ENCODE data around the gene PGP.

The PGP gene

DNA sequence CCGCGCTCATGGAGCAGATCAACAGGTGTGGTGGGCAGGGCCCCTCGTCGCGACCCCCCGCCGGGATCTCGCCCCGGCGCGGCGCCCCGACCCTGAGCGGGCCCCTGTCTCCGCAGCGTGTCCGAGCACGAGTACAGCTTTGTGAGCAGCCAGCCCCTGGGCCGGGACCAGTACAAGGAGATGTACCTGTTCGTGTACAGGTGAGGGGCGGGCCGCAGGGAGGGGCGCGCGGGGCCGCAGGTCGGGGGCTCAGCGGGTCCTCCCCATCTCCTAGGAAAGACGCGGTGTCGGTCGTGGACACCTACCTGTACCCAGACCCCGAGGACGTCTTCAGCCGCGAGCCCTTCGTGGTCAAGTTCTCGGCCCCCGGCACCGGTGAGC lies 22.5 kb upstream of the PGP start:
- DNase-seq (ENCODE audit: low spot score): no peak

DNA sequence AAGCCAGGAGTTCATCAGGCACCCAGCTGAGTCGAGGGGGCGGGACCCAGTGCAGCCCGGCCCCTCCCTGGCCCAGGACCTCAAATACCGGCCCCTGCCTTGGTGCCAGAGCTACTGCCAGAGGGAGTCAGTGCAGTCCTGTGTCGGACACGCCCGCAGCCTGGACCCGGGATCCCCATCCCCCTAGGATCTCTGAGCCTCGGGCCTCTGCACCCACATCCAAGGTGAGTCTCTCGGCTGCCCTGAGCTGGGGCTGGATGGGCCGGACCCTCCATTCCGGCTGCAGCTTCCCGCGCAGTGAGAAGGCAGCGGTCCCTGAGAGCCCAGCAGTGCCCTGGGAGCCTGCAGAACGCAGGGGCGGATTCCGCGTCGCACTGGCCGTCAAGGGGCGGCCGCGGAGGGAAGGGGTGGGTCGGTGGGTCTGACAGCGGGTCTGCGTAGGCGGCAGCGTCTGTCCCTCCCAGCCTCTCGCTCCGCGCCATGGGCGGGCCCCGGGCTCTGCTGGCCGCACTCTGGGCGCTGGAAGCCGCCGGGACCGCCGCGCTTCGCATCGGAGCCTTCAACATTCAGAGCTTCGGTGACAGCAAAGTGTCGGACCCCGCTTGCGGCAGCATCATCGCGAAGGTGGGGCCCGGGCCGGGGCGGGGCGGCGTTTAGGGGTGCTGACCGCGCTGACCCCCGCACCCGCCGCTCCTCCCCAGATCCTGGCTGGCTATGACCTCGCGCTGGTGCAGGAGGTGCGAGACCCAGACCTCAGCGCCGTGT lies 21.9 kb upstream of the PGP start, which contains the start of gene DNASE1L2:
Gene DNASE1L2 (plus strand): TSS at position 108 of the 765 bp plus-strand sequence. CDS start 373 bp downstream, at position 481.
- DNase-seq (ENCODE audit: low spot score): no peak

DNA sequence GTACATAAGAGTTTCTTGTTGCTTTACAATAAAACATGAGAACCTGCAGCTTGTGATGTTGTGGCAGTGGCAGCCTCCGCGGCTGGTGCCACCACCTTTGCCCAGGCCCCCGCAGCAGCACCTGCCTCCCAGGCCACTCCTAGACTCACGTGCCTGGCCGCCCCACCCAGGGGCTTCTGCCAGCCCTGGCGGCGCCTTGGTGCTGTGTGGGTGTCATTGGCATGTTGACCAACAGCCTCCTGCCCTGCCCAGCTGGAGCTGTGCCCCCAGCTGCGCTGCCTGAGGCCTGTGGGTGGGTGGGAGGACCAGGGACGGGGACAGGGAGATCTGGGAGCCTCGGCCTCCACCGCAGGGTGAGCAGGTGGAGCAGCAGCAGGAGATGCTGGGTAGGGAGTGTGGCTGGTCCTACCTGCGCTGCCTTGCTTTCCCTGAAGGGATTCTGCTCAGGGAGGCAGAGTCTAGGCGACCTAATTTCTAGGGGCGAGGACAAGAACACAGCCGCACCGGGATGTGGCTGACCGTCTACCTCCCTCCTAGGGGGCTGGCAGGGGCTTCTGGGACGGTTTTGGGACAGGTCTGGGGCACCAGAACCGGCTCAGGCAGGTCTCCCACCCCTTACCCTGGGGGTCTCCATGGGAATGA lies 21.2 kb upstream of the PGP start:
- DNase-seq (ENCODE audit: low spot score): no peak

GRCh38 chr16:2235234-2235651 lies 20.6 kb upstream of the PGP start:
- no peak for DNase-seq (ENCODE audit: low spot score)

DNA sequence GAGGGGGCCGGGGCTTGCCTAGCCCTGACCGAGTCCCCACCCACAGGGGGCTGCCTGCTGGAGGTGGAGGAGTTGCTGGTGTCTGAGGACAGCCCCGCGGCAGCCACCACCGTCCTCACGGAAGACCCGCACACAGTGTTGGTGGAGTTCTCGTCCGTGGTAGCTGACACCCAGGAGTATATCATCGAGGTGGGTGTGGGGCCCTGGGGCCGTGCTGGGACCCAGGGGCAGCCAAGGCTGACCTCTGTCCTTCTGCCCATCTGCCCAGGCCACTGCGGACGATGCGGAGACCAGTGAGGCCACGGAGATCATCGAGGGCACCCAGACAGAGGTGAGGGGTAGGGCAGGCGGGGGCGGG lies 20.2 kb upstream of the PGP start:
- no peak for DNase-seq (ENCODE audit: low spot score)

DNA sequence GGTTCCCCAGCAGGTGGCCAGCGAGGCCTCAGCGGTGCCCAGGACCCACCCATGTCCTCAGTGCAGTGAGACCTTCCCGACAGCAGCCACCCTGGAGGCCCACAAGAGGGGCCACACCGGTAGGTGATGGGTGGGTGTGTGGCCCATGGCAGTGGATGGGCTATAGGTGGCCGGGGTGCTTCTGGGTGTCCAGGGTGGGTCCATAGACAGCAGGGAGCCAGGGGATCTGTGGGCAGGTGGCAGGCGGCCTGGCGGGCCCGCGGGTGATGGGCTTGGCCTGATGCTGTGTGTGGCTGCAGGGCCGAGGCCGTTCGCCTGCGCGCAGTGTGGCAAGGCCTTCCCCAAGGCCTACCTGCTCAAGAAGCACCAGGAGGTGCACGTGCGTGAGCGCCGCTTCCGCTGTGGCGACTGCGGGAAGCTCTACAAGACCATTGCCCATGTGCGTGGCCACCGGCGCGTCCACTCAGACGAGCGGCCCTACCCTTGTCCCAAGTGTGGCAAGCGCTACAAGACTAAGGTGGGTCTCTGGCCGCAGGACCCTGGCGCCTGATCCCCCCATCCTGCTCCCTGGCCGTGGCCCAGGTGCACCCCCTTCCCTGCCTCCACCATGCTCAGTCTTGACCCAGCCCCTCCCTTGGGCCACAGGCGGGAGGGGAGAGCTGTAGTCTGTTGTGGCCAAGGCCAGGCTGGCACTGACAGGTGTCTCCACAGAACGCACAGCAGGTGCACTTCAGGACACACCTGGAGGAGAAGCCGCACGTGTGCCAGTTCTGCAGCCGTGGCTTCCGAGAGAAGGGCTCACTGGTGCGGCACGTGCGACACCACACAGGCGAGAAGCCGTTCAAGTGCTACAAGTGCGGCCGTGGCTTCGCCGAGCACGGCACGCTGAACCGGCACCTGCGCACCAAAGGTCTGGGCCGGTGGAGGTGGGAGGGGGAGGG lies 19.5 kb upstream of the PGP start:
- no peak for DNase-seq (ENCODE audit: low spot score)

DNA sequence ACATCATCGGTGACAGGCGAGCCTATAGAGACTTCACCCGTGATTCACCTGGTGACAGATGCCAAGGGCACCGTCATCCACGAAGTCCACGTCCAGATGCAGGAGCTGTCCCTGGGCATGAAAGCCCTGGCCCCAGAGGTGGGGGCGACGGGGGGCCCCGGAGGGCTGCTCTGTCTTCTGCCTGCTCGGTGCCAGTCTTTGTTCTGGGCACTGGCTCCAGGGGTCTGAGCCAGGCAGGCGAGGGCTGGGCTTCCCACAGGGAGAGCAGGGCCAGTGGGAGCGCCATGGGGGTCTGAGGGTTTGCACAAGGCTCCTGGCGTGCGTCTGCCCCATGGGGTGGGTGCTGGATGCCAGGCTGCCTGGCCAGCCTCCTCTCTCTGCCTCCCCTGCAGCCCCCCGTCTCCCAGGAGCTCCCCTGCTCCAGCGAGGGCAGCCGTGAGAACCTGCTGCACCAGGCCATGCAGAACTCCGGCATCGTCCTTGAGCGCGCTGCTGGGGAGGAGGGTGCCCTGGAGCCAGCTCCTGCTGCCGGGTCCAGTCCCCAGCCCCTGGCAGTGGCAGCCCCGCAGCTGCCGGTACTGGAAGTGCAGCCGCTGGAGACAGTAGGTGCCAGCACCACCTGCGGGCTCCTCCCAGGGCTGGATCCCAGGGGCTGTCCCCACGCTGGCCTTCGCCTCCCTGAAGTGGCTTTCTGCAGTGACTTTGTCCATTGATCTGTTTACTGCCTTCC lies 18.6 kb upstream of the PGP start:
- no peak for DNase-seq (ENCODE audit: low spot score)

GRCh38 chr16:2232094-2232990 lies 17.7 kb upstream of the PGP start:
- no peak for DNase-seq (ENCODE audit: low spot score)

GRCh38 chr16:2231016-2231931 lies 16.6 kb upstream of the PGP start:
- no peak for DNase-seq (ENCODE audit: low spot score)

GRCh38 chr16:2230376-2230775 lies 15.7 kb upstream of the PGP start:
- no peak for DNase-seq (ENCODE audit: low spot score)

DNA sequence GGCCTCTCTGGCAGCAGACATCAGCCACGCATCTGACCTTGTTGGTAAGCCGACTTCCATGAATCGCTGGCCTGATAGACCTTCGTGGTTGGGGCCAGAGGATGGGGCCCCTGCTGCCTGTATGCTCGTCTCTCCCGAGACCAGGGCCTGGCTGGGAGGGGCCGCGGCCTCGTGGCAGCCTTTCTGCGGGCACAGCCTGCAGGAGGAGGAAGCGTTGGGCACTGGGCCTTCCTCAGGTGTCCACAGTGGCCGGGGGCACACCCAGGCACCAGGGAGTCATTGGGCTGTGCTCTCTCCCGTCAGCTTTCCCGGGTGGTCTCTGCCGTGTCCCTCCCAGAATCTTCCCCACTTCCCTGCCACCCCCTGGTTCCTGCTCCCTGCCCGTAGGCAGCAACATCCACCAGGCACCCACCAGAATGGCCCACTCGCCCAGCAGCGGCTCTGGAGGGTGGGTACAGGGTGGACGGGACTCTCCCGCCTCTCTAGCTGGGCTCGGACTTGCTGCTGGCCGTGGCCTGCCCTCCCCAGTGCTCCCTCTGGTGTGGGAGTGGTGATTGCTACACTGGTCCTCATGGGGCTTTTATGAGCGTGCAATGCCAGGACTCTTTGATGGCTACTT lies 15.1 kb upstream of the PGP start:
- DNase-seq (ENCODE audit: low spot score): no peak

DNA sequence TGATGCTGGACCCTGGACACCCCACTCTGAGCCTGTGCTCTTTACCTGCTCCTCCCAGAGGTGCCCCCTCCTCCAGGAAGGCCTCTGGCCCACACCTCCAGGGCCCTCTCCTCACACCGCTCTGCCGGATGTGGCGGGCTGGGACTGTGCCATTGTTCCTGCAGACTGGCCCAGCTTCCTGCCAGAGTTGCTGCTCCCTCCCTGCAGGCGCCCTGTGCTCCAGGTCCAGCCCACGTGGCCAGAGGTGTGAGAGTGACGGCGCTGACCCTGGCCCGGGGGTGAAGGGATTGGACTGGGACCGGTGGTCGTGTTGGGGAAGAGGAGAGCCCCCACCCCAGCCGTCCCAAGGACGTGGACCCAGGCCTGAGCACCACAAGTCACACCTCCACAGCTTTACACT lies 14.5 kb upstream of the PGP start:
- no peak for DNase-seq (ENCODE audit: low spot score)

- DNase-seq (ENCODE audit: low spot score): no peak
These were observed 13.7 kb upstream of the PGP start for GRCh38 chr16:2228161-2228824.

- DNase-seq (ENCODE audit: low spot score): no peak
These were observed 12.3 kb upstream of the PGP start for GRCh38 chr16:2226918-2227317.

DNA sequence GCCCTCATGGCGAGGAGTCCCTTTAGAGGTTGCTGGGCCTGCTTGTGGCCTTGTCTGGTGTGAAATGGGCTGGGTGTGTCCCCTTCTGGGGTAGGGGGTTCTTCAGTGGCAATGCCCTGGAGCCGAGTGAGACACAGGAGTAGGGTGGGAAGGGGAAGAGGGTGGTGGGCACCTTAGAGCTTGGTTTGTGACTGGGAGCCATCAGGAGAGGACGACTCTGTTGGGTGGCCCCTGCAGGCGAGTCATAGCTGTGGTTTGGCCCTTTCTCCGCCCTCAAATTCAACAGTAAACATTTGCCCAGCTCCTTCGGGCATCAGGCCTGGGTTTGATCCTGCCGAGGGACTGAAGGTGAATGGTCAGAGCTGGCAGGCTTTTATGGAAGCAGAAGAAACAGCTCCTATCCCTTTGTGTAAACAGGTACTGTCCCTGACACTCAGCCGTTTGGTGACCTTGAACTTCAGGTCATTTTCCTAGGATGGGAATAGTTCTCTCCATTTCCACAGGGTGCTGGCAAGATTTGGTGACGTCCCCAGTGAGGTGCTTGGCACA lies 11.7 kb upstream of the PGP start:
- DNase-seq (ENCODE audit: low spot score): no peak

GRCh38 chr16:2223942-2224486 lies 9.4 kb upstream of the PGP start:
- DNase-seq (ENCODE audit: low spot score): peak; percentile 70

DNA sequence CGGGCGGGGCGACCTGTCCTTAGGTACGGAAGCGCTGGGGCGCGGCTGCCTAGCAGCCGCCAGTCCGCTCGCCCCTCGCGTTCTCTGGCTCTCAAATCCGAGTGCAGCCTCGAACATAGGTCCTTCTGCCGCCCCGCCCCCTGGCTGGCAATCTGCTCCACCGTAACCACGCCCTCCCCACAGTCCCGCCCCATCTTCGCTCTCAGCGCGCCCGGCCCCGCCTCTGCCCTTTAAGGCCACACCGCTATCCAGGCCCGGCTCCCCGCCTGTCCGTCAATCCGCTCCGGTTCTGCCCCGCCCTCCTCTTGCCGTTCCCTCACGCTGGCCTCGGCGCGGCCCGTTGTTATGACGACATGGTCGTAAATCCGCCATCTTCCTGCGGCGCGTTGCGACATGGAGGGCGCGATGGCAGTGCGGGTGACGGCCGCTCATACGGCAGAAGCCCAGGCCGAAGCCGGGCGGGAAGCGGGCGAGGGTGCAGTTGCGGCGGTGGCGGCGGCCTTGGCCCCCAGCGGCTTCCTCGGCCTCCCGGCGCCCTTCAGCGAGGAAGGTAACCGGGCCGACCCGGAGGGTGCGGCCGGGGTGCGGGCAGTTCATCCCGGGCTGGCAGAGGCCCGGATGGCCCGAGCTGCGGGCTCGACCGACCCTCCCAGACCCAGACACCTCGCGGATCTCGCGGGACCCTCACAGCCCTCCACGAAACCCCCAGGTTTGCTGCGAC lies 8.7 kb upstream of the PGP start, which contains the start of gene E4F1:
Gene E4F1 (plus strand): TSS at position 371 of the 721 bp plus-strand sequence. CDS start 23 bp downstream, at position 394.
- DNase-seq (ENCODE audit: low spot score): peak; percentile 97
